IPS-15b (cell line): Measurements from ENCODE around the gene FGFR3.

Experiments
- H3K27me3 ChIP-seq: one replicate; pipeline ENCODE4 v1.6.1; 2013; ENCODE audit warnings: low read length; ENCODE audit not compliant: control insufficient read depth, insufficient read depth
- H3K36me3 ChIP-seq: one replicate; pipeline ENCODE4 v1.6.1; 2013; ENCODE audit warnings: low read length; ENCODE audit not compliant: control insufficient read depth, insufficient read depth
- H3K4me1 ChIP-seq: one replicate; pipeline ENCODE4 v1.6.1; 2013; ENCODE audit warnings: mild to moderate bottlenecking, low read length; ENCODE audit not compliant: control insufficient read depth, insufficient read depth
- H3K4me3 ChIP-seq: one replicate; pipeline ENCODE4 v1.5.1; 2013; ENCODE audit warnings: low read depth, low read length
- H3K9ac ChIP-seq: one replicate; pipeline ENCODE4 v1.6.1; 2013; ENCODE audit warnings: low read depth, mild to moderate bottlenecking, low read length
- H3K9me3 ChIP-seq: one replicate; pipeline ENCODE4 v1.6.1; 2013; ENCODE audit warnings: mild to moderate bottlenecking, low read length; ENCODE audit not compliant: control insufficient read depth, insufficient read depth

The FGFR3 gene

DNA sequence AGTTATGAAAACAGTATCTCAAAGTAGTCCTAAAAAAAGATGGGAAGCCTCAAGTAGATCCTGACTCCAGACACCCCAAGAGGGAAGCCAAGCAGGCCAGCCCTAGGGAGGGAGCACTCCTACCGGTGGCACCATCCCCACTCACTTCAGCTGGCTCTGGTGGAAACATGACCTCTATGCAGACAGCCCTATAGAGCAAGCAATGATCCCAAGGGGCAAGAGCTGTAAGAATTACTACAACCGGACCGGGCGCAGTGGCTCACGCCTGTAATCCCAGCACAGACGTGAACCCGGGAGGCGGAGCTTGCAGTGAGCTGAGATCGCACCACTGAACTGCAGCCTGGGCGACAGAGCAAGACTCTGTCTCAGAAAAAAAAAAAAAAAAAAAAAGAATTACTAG, 57.2 kb downstream of the FGFR3 start:
- Histone ChIP-seq H3K27me3 (peaks cover 3% of the 10 kb centered on the region), H3K4me1 (no peaks in the 10 kb centered on the region), H3K36me3 (peaks cover 8% of the 10 kb centered on the region), H3K9me3 (no peaks in the 10 kb centered on the region), H3K4me3 (no peak overlapping the region), H3K9ac (no peak overlapping the region)

GRCh38 chr4:1851160-1851559, 58.1 kb downstream of the FGFR3 start:
- Histone ChIP-seq H3K36me3 (peaks cover 8% of the 10 kb centered on the region), H3K4me1 (no peaks in the 10 kb centered on the region), H3K4me3 (no peak overlapping the region), H3K9me3 (no peaks in the 10 kb centered on the region), H3K27me3 (peaks cover 3% of the 10 kb centered on the region), H3K9ac (no peak overlapping the region)

DNA sequence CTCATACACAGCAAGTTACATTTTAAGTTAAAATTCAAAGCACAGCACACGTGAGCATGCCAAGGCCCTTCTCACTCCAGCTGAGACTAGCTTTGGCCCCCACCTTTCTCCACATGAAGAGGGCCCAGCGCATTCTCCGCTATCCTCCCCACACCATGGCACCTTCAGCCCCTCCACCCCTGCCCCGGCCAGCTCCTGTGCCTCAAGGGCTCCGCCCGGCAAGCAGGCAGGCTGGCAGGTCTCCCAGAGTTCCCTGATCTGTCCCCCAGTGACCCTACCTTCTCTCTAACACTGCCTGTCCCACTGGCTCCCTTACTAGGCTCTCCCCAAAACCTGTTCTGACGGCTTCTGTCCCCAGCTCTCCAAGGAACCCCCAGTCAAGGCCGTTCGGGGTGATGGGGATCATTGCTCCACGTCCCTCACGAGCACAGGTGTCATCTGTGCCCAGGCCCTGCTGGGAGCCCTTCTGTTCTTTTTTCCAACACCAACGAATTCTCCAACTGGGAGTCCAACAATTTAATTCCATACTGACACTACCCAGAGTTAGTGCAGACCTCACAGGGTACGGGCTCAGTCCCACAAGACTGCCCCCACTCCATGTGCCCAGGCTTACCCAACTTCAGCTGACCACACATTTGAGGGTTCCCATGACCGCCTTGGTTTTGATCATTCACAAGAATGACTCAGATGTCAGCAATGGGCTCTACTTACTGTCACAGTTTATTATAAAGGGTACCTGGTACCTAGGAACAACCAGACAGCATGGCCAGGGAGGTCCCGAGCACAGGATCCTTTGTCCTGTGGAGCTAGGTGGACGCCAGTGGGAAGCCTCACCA, 58.7 kb downstream of the FGFR3 start:
- Histone ChIP-seq H3K9ac (no peak overlapping the region), H3K4me3 (no peak overlapping the region), H3K9me3 (no peaks in the 10 kb centered on the region), H3K36me3 (peaks cover 8% of the 10 kb centered on the region), H3K27me3 (peaks cover 4% of the 10 kb centered on the region), H3K4me1 (no peaks in the 10 kb centered on the region)

- Histone ChIP-seq H3K36me3 (peaks cover 5% of the 10 kb centered on the region), H3K4me3 (no peak overlapping the region), H3K27me3 (peaks cover 16% of the 10 kb centered on the region), H3K4me1 (no peaks in the 10 kb centered on the region), H3K9me3 (no peaks in the 10 kb centered on the region), H3K9ac (no peak overlapping the region)
Measured at GRCh38 chr4:1852904-1853623, 60.0 kb downstream of the FGFR3 start.

GRCh38 chr4:1854752-1855151, 61.7 kb downstream of the FGFR3 start:
- Histone ChIP-seq H3K9ac (no peak overlapping the region), H3K4me1 (no peaks in the 10 kb centered on the region), H3K9me3 (no peaks in the 10 kb centered on the region), H3K27me3 (peaks cover 33% of the 10 kb centered on the region), H3K4me3 (peak overlapping the region; percentile 87), H3K36me3 (peaks cover 5% of the 10 kb centered on the region)

- no peaks in the 10 kb centered on the region for H3K9me3 ChIP-seq
- peaks cover 5% of the 10 kb centered on the region for H3K36me3 ChIP-seq
- H3K27me3 ChIP-seq = peaks cover 39% of the 10 kb centered on the region
- peak overlapping the region; percentile 60 for H3K9ac ChIP-seq
- no peaks in the 10 kb centered on the region for H3K4me1 ChIP-seq
- peak overlapping the region; percentile 87 for H3K4me3 ChIP-seq
Measured at GRCh38 chr4:1855333-1856070, 62.4 kb downstream of the FGFR3 start.

DNA sequence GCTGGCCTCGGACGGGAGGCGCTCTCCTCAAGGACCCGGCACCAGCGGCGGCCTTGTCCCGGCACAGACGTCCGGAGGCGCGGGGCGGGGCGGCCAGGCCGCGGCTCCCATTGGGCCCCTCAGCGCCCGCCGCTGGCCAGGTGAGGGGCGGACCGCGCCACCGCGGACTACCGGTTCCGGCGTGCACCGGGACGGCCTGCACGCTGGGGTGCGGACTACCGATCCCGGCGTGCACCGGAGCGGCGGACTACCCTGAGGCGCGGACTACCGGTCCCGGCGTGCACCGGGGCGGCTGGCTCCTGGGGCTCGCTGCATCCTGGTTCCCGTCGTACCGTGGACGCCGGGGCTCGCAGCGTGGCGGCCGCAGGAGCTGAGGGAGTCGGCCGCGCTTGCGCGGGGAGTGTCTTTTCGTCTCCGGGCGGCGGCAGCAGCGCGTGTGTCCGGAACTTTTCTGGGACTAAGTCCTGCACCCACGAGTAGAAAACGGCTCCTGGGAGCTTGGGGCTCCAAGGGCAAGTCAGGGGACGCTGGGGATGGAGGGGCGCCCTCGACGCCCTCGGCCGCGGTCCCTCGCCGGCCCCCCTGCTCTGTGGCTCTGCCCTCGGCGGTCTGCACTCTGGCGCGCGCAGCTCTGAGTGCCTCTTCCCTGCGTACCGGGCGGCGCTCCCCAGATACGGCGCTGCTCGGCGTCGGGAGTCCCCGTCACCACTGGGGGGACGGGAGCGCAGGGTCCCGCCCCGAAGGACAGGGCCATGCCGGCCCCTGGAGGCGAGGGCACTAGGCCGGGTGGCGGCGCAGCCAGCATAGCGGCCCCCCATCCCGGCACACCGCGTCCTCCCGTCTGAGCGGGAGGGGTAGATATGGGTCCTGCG, 63.2 kb downstream of the FGFR3 start, which contains the start of gene LETM1:
TSS of gene LETM1 (minus strand) at position 86 of the 872 bp plus-strand sequence. CDS start 206 bp downstream, outside the sequence.
- H3K9me3 ChIP-seq = no peaks in the 10 kb centered on the region
- H3K9ac ChIP-seq = peak within 1 kb of the TSS; percentile 73
- no peaks in the 10 kb centered on the region for H3K4me1 ChIP-seq
- H3K4me3 ChIP-seq = peak within 1 kb of the TSS; percentile 87
- peaks cover 47% of the 10 kb centered on the region for H3K27me3 ChIP-seq
- peaks cover 5% of the 10 kb centered on the region for H3K36me3 ChIP-seq

- Histone ChIP-seq H3K36me3 (no peaks in the 10 kb centered on the region), H3K9ac (peak overlapping the region; percentile 5), H3K4me3 (peak overlapping the region; percentile 87), H3K9me3 (no peaks in the 10 kb centered on the region), H3K4me1 (no peaks in the 10 kb centered on the region), H3K27me3 (peaks cover 55% of the 10 kb centered on the region)
Measured at GRCh38 chr4:1856943-1857699, 64.0 kb downstream of the FGFR3 start.

- Histone ChIP-seq H3K4me3 (peak overlapping the region; percentile 87), H3K36me3 (no peaks in the 10 kb centered on the region), H3K9me3 (no peaks in the 10 kb centered on the region), H3K9ac (no peak overlapping the region), H3K4me1 (no peaks in the 10 kb centered on the region), H3K27me3 (peaks cover 61% of the 10 kb centered on the region)
Measured at GRCh38 chr4:1857931-1858330, 64.8 kb downstream of the FGFR3 start.
